BLaER1 (cell line): ENCODE data around the gene ZBTB3.
"Not testable (repeated sequence)": the region's sequence is repeated elsewhere in the genome, so short reads cannot be mapped to it uniquely, and the experiment has no call there.

Experiments used
- H3K27ac ChIP-seq: shearing (Covaris generic); formaldehyde crosslinking; 2 replicates; pipeline ENCODE4 v1.8.1; 2022
- H3K27me3 ChIP-seq: shearing (Covaris generic); formaldehyde crosslinking; 2 replicates; pipeline ENCODE4 v1.8.1; 2022
- H3K36me3 ChIP-seq: shearing (Covaris generic); formaldehyde crosslinking; 2 replicates; pipeline ENCODE4 v1.8.1; 2022
- H3K4me1 ChIP-seq: shearing (Covaris generic); formaldehyde crosslinking; 2 replicates; pipeline ENCODE4 v1.8.1; 2022
- H3K4me2 ChIP-seq: shearing (Covaris generic); formaldehyde crosslinking; 2 replicates; pipeline ENCODE4 v1.8.1; 2022
- H3K4me3 ChIP-seq: shearing (Covaris generic); formaldehyde crosslinking; 2 replicates; pipeline ENCODE4 v1.8.1; 2022
- H3K9ac ChIP-seq: shearing (Covaris generic); formaldehyde crosslinking; 2 replicates; pipeline ENCODE4 v1.8.1; 2022
- H3K9me3 ChIP-seq: shearing (Covaris generic); formaldehyde crosslinking; 2 replicates; pipeline ENCODE4 v1.8.1; 2022
- H4K20me1 ChIP-seq: shearing (Covaris generic); formaldehyde crosslinking; 2 replicates; pipeline ENCODE4 v1.8.1; 2022
- Cebpa-rat ChIP-seq: shearing (Covaris generic); IDR thresholded peaks from 2 replicates; pipeline ENCODE4 v1.8.1; 2022

ZBTB3 gene

DNA sequence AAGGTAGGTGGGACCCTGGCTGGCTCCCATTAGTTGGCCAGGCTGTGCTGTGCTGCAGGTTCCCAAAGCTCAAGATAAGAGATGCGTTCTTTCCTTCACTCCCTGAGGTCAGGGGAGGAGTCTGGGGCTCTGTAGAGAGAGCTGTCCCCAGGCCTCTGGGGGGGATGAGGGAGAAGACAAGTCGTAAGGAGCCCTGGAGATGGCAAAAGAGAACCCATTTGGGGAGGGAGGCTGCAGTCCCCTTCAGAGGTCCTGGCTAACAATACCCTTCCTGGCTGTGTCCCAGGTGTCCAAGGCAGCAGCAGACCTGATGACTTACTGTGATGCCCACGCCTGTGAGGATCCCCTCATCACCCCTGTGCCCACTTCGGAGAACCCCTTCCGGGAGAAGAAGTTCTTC lies 45.6 kb downstream of the ZBTB3 start:
- Histone ChIP-seq H3K4me3 (peak overlapping the region; percentile 69), H4K20me1 (no peaks in the 10 kb centered on the region), H3K9ac (peak overlapping the region; percentile 92), H3K27me3 (no peaks in the 10 kb centered on the region), H3K4me2 (peak overlapping the region; percentile 99), H3K27ac (peak overlapping the region; percentile 98), H3K36me3 (peaks cover 43% of the 10 kb centered on the region), H3K4me1 (peaks cover 51% of the 10 kb centered on the region), H3K9me3 (no peaks in the 10 kb centered on the region)
- no peak for TF ChIP-seq Cebpa-rat

DNA sequence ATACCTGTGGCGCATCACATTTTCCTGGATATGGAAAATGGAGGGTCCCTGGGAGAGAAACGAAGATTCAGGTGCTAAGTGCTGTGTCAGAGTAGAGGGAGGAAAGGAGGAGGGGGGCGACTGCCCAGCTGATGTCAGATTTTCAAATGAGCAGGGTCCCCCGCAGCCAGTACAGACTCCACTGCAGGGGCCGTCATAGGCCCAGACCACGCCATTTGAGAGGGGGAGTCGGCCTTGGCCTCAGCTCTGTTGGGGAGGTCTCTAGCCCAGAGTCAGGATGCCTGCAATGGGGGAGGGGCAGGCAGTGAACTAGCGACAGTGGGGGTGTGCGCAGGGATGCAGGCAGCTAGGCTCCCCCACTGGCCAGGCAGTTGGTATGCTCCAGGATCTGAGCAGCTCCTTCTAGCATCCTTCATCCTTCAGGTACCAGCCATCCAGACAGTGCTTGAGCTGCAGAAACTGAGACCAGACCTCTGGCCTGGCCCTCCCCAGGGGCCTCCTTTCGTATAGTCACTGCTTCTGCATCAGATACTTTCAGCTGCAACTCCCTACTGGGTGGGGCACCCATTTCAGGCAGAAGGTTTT lies 46.6 kb downstream of the ZBTB3 start, which contains the start of the genes BSCL2 and GNG3:
Gene BSCL2 (minus strand): TSS at position 148 of the 585 bp plus-strand sequence. CDS start 229 bp downstream, outside the sequence.
Gene GNG3 (plus strand): TSS at position 400 of the 585 bp plus-strand sequence. CDS start 620 bp downstream, outside the sequence.
- peak within 1 kb of the TSS; percentile 99 for H3K4me2 ChIP-seq
- peak within 1 kb of the TSS; percentile 76 for H3K4me3 ChIP-seq
- H4K20me1 ChIP-seq: no peaks in the 10 kb centered on the region
- peak within 1 kb of the TSS; percentile 92 for H3K9ac ChIP-seq
- peak within 1 kb of the TSS; percentile 98 for H3K27ac ChIP-seq
- TF ChIP-seq Cebpa-rat: no peak
- peaks cover 41% of the 10 kb centered on the region for H3K36me3 ChIP-seq
- no peaks in the 10 kb centered on the region for H3K27me3 ChIP-seq
- peaks cover 51% of the 10 kb centered on the region for H3K4me1 ChIP-seq
- H3K9me3 ChIP-seq: no peaks in the 10 kb centered on the region

DNA sequence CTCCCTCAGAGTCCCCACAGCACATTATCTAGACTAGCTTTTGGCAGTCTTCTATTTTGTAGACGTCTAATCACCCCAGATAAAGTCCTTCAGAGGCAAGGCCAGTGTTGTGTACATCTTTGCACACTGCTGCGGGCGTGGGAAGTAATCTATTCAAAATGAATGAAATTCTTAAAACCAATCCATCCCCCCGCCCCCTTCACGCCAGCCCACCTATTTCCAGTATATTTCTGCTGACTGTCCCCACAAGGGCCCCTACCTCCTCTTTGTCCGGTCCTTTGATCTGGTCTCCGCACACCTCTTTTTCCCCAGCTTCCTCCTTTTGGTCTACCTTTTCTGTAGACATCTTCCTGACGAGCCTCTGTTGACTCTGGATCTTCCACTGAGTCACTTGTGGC lies 47.1 kb downstream of the ZBTB3 start:
- Histone ChIP-seq H3K27ac (peak overlapping the region; percentile 56; the same call in 1 of the 2 replicates), H3K4me1 (peaks cover 51% of the 10 kb centered on the region), H3K4me3 (peak overlapping the region; percentile 76), H3K4me2 (peak overlapping the region; percentile 99), H3K27me3 (no peaks in the 10 kb centered on the region), H3K9ac (peak overlapping the region; percentile 67; the same call in 1 of the 2 replicates), H3K36me3 (peaks cover 41% of the 10 kb centered on the region), H3K9me3 (no peaks in the 10 kb centered on the region), H4K20me1 (no peaks in the 10 kb centered on the region)
- no peak for TF ChIP-seq Cebpa-rat

DNA sequence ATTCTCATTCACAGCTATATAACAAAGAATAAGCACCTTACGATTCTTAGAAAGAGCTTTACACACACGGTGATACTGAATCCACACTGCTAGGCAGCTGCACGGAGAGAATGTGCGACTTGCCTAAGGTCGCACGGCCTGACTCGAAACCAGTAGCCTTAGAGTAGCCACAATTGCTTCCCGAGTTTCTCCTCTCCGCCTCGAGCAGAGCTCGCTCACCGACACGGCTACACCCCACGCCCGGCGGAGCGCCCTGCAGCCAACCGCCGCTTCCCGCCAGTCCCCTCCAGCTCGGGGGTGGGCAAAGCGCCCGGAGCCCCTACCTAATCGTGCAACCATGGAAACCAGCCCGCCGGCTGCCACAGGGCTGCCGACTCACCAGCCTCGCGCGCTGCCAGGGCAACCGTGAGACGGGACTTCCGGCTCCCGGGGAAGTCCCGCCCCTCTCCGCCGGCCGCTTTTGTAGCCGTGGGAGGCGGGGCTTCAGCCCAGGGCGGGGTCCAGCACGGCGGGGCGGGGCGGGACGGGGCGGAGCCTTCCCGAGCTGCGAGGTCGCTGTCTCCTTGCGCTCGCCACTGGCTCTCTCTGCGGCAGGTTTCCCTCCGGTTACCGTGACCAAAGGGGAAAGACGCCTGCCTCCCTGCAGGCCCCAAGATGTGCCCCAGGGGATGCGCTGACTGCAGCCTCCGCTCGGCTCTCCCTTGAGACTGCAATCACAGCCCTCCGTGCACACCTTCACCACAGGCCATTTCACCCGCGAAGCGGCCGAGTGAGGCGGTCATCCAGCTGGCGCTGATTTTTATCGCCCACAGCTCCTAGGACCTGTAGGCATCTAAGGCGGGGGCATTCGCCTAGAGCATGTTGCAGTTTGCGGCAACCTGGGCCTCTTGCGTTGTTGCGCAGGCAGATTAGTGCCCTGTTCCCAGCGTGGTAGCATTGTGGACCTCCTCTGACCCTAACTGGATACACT lies 47.8 kb downstream of the ZBTB3 start:
- H3K4me2 ChIP-seq: peak overlapping the region; percentile 99
- H3K36me3 ChIP-seq: peaks cover 41% of the 10 kb centered on the region
- H3K4me3 ChIP-seq: peak overlapping the region; percentile 76
- H3K4me1 ChIP-seq: peaks cover 51% of the 10 kb centered on the region
- H3K27me3 ChIP-seq: no peaks in the 10 kb centered on the region
- TF ChIP-seq Cebpa-rat: no peak
- H3K9me3 ChIP-seq: no peaks in the 10 kb centered on the region
- no peaks in the 10 kb centered on the region for H4K20me1 ChIP-seq
- H3K9ac ChIP-seq: peak overlapping the region; percentile 72
- peak overlapping the region; percentile 56 for H3K27ac ChIP-seq

DNA sequence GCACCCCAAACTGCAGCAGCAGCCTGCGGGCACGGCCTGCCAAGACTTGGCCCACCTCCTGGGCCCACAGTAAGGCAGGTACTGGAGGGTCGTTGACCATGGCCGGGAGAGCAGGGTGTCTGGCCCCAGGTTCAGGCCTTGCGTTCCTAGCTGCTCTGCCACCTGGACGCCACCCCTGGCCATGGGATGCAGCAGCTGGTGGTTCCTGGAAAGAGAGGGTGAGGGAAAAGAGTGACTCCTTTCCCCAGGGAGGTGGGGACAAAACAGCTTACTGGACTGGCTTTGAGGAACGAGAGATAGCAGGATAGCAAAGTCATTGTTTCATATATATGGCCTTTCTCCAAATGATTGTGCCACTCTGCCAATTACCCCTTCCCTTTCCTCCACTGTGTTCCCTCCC lies 48.5 kb downstream of the ZBTB3 start:
- peaks cover 49% of the 10 kb centered on the region for H3K4me1 ChIP-seq
- peaks cover 41% of the 10 kb centered on the region for H3K36me3 ChIP-seq
- H3K9ac ChIP-seq: peak overlapping the region; percentile 72
- H3K27me3 ChIP-seq: no peaks in the 10 kb centered on the region
- peak overlapping the region; percentile 76 for H3K4me3 ChIP-seq
- peak overlapping the region; percentile 38 for H3K27ac ChIP-seq
- H3K4me2 ChIP-seq: peak overlapping the region; percentile 99
- H3K9me3 ChIP-seq: no peaks in the 10 kb centered on the region
- TF ChIP-seq Cebpa-rat: no peak
- no peaks in the 10 kb centered on the region for H4K20me1 ChIP-seq

DNA sequence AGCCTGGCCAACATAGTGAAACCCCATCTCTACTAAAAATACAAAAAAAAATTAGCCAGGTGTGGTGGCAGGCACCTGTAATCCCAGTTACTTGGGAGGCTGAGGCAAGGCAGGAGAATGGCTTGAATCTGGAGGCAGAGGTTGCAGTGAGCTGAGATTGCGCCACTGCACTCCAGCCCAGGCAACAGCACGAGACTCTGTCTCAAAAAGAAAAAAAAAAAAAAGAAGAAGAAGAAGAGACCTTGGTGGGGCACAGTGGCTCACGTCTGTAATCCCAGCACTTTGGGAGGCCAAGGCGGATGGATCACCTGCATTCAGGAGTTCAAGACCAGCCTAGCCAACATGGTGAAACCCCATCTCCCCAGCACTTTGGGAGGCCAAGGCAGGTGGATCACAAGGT lies 50.0 kb downstream of the ZBTB3 start:
- H3K4me2 ChIP-seq, H3K27me3 ChIP-seq, H4K20me1 ChIP-seq, H3K27ac ChIP-seq, H3K4me3 ChIP-seq, H3K9ac ChIP-seq, H3K9me3 ChIP-seq: not testable (repeated sequence)
- Histone ChIP-seq H3K4me1 (peaks cover 40% of the 10 kb centered on the region), H3K36me3 (peaks cover 52% of the 10 kb centered on the region)

DNA sequence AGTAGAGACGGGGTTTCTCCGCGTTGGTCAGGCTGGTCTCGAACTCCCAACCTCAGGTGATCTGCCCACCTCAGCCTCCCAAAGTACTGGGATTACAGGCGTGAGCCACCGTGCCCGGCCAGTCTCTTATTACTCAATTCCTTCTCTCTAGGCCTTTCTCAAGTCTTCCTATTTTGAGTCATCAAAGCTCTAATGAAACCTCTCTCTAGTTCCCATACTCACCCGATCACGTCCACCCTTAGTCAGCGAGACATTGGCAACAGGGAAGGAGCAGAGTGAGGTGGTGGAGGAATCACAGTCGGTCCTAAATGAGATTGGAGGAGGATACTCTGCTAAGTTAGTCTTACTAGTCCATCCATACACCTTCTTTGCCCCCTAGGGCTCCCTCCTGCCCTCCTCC lies 51.7 kb downstream of the ZBTB3 start:
- Histone ChIP-seq H4K20me1 (no peaks in the 10 kb centered on the region), H3K36me3 (peaks cover 58% of the 10 kb centered on the region), H3K4me2 (no peak overlapping the region), H3K27me3 (no peaks in the 10 kb centered on the region), H3K4me1 (peaks cover 23% of the 10 kb centered on the region), H3K4me3 (no peak overlapping the region), H3K27ac (no peak overlapping the region), H3K9ac (no peak overlapping the region), H3K9me3 (no peaks in the 10 kb centered on the region)
- TF ChIP-seq Cebpa-rat: no peak
